ENCODE results near the gene CASP7. TPM values are rescaled to one million over a fixed set of nuclear protein-coding genes. Genes with fewer than 3 reads are reported as not detected.

CASP7 gene
- total RNA-seq, 3 donors from 2014 or later: 19.0 to 27.2 (median 24.3) TPM

- Histone ChIP-seq H3K27ac (no peak overlapping the region), H3K9me3 (peaks cover 27 to 37% of the 10 kb centered on the region in 2 donors), H3K36me3 (no peaks in the 10 kb centered on the region), H3K4me3 (no peak overlapping the region), H3K27me3 (no peaks in the 10 kb centered on the region), H3K4me1 (no peaks in the 10 kb centered on the region)
- intact Hi-C loops (cut with DNase I; ENCODE audit: low total_unique reads): no loop called here
- no peak for TF ChIP-seq CTCF (IDR thresholded peaks at IDR 0.05)
- TF ChIP-seq POLR2AphosphoS5 (IDR thresholded peaks at IDR 0.05): no peak
- TF ChIP-seq POLR2A (IDR thresholded peaks at IDR 0.05): no peak
- no peak for DNase-seq (ENCODE audit: low spot score in 2 of 2)
These were observed 12.6 kb downstream of the CASP7 start for GRCh38 chr10:113692271-113692670.

GRCh38 chr10:113693348-113693747 is 13.6 kb downstream of the CASP7 start:
- Histone ChIP-seq H3K9me3 (peaks cover 26 to 27% of the 10 kb centered on the region in 2 donors), H3K27me3 (no peaks in the 10 kb centered on the region), H3K36me3 (no peaks in the 10 kb centered on the region), H3K4me1 (no peaks in the 10 kb centered on the region), H3K4me3 (no peak overlapping the region), H3K27ac (no peak overlapping the region)
- DNase-seq (ENCODE audit: low spot score in 2 of 2): no peak
- TF ChIP-seq POLR2A (IDR thresholded peaks at IDR 0.05): no peak
- TF ChIP-seq CTCF (IDR thresholded peaks at IDR 0.05): no peak
- TF ChIP-seq POLR2AphosphoS5 (IDR thresholded peaks at IDR 0.05): no peak
- intact Hi-C loops (cut with DNase I; ENCODE audit: low total_unique reads): no loop called here

- Histone ChIP-seq H3K9me3 (peaks cover 20 to 23% of the 10 kb centered on the region in 2 donors), H3K27me3 (no peaks in the 10 kb centered on the region), H3K4me1 (no peaks in the 10 kb centered on the region), H3K4me3 (no peak overlapping the region), H3K27ac (no peak overlapping the region), H3K36me3 (peaks cover 6% of the 10 kb centered on the region)
- intact Hi-C loops (cut with DNase I; ENCODE audit: low total_unique reads): no loop called here
- no peak for TF ChIP-seq POLR2A (IDR thresholded peaks at IDR 0.05)
- no peak for TF ChIP-seq CTCF (IDR thresholded peaks at IDR 0.05)
- no peak for TF ChIP-seq POLR2AphosphoS5 (IDR thresholded peaks at IDR 0.05)
- no peak for DNase-seq (ENCODE audit: low spot score in 2 of 2)
These were observed 16.0 kb downstream of the CASP7 start for GRCh38 chr10:113695691-113696090.

- Histone ChIP-seq H3K4me1 (no peaks in the 10 kb centered on the region), H3K9me3 (peaks cover 6 to 18% of the 10 kb centered on the region in 2 donors), H3K27ac (no peak overlapping the region), H3K4me3 (no peak overlapping the region), H3K27me3 (no peaks in the 10 kb centered on the region), H3K36me3 (peaks cover 6% of the 10 kb centered on the region)
- intact Hi-C loops (cut with DNase I; ENCODE audit: low total_unique reads): no loop called here
- no peak for TF ChIP-seq CTCF (IDR thresholded peaks at IDR 0.05)
- no peak for TF ChIP-seq POLR2AphosphoS5 (IDR thresholded peaks at IDR 0.05)
- TF ChIP-seq POLR2A (IDR thresholded peaks at IDR 0.05): no peak
- no peak for DNase-seq (ENCODE audit: low spot score in 2 of 2)
These were observed 17.9 kb downstream of the CASP7 start for GRCh38 chr10:113697595-113697994.

- Histone ChIP-seq H3K9me3 (no peaks in the 10 kb centered on the region), H3K36me3 (no peaks in the 10 kb centered on the region), H3K4me3 (no peak overlapping the region), H3K27ac (no peak overlapping the region), H3K27me3 (no peaks in the 10 kb centered on the region), H3K4me1 (peaks cover 0 to 8% of the 10 kb centered on the region in 2 donors)
- intact Hi-C loops (cut with DNase I; ENCODE audit: low total_unique reads): no loop called here
- no peak for DNase-seq (ENCODE audit: low spot score in 2 of 2)
- TF ChIP-seq CTCF (IDR thresholded peaks at IDR 0.05) (peak; percentile 32 to 57 (median 47)), POLR2A (IDR thresholded peaks at IDR 0.05) (no peak), POLR2AphosphoS5 (IDR thresholded peaks at IDR 0.05) (no peak)
These were observed 25.1 kb downstream of the CASP7 start for GRCh38 chr10:113704637-113705343.
